Measurements from ENCODE around the gene B9D1. TPM values are rescaled to one million over a fixed set of nuclear protein-coding genes. Genes with fewer than 3 reads are reported as not detected.
A peak's percentile ranks its signal among the peaks of the same experiment; 100 is the strongest.

B9D1 gene
- total RNA-seq, 4 donors from 2014 or later = 6.5 to 16.4 (median 14.5) TPM

- peak overlapping the region; percentile 60 to 86 (median 72) for H3K4me3 ChIP-seq
- H3K9me3 ChIP-seq = no peaks in the 10 kb centered on the region
- H3K27me3 ChIP-seq = no peaks in the 10 kb centered on the region
- ATAC-seq (no peak), DNase-seq (no peak)
- TF ChIP-seq CTCF (IDR thresholded peaks at IDR 0.05 in 4 of 5, conservative IDR thresholded peaks at IDR 0.05 in 1 of 5) = peak in 1 of 5 experiments; percentile 36
- no peak for TF ChIP-seq POLR2A (IDR thresholded peaks at IDR 0.05)
- peak overlapping the region; percentile 79 to 92 (median 84) for H3K27ac ChIP-seq
- peaks cover 4 to 9% of the 10 kb centered on the region in 2 donors for H3K4me1 ChIP-seq
- intact Hi-C loops (cut with DNase I; ENCODE audit: low total_unique reads) = loop anchor here (2.0 to 5.0 kb wide), 3 partner anchors 284 to 404 kb away; partner anchors contain the start of gene ALDH3A2
- H3K36me3 ChIP-seq = no peaks in the 10 kb centered on the region
- in situ Hi-C loops (cut with MboI; ENCODE audit: low sequenced_read_pairs in 4 of 4) = loop anchor here (5.0 to 25.0 kb wide), 4 partner anchors 84 to 402 kb away; partner anchors contain the start of gene ALDH3A2 (in 1 of the 4)
Observed at GRCh38 chr17:19363114-19363438, 553 bp upstream of the B9D1 start.

- peak overlapping the region; percentile 79 to 92 (median 84) for H3K27ac ChIP-seq
- in situ Hi-C loops (cut with MboI; ENCODE audit: low sequenced_read_pairs in 4 of 4) = loop anchor here (5.0 to 25.0 kb wide), 4 partner anchors 85 to 403 kb away; partner anchors contain the start of gene ALDH3A2 (in 1 of the 4)
Observed at GRCh38 chr17:19361944-19362276, 613 bp downstream of the B9D1 start.

DNA sequence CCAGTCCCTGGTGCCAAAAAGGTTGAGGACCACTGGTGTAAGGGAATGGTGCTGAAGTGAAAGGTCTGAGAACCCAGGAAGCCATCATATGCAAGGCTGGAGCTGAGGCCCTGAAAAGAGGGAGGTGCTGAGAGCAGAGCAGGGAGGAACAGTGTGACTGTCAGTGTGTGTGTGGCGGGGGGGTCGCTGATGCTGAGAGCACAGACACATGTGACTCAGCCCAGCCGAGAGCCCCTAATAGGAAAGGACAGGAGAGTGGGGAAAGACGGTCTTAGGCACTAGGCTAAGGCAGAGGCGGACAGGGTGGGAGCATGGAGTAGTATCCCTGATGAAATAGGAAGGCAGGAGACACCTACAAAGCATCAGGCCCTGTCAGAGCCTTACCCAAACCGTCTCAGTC, 1.2 kb downstream of the B9D1 start:
- no peaks in the 10 kb centered on the region for H3K9me3 ChIP-seq
- H3K4me1 ChIP-seq = peaks cover 4 to 9% of the 10 kb centered on the region in 2 donors
- DNase-seq (no peak), ATAC-seq (no peak)
- H3K36me3 ChIP-seq = no peaks in the 10 kb centered on the region
- in situ Hi-C loops (cut with MboI; ENCODE audit: low sequenced_read_pairs in 4 of 4) (loop anchor here (5.0 to 25.0 kb wide), 4 partner anchors 86 to 403 kb away; partner anchors contain the start of gene ALDH3A2 (in 1 of the 4)), intact Hi-C loops (cut with DNase I; ENCODE audit: low total_unique reads) (loop anchor here (5.0 kb wide), 2 partner anchors 286 to 391 kb away; partner anchors contain the start of gene ALDH3A2)
- peak overlapping the region in 1 of 4 donors; percentile 87 for H3K27ac ChIP-seq
- H3K4me3 ChIP-seq = no peak overlapping the region
- no peaks in the 10 kb centered on the region for H3K27me3 ChIP-seq
- TF ChIP-seq POLR2A (IDR thresholded peaks at IDR 0.05) = no peak
- TF ChIP-seq CTCF (IDR thresholded peaks at IDR 0.05 in 4 of 5, conservative IDR thresholded peaks at IDR 0.05 in 1 of 5) = no peak

More at GRCh38 chr17:19361944-19362276, 613 bp downstream of the B9D1 start:
- Histone ChIP-seq H3K36me3 (no peaks in the 10 kb centered on the region), H3K27me3 (no peaks in the 10 kb centered on the region), H3K4me1 (peaks cover 4 to 9% of the 10 kb centered on the region in 2 donors), H3K9me3 (no peaks in the 10 kb centered on the region), H3K4me3 (peak overlapping the region; percentile 60 to 86 (median 72))
- ATAC-seq (no peak), DNase-seq (no peak)
- intact Hi-C loops (cut with DNase I; ENCODE audit: low total_unique reads) = loop anchor here (1.0 to 5.0 kb wide), 5 partner anchors 16 to 405 kb away; partner anchors contain the start of genes ALDH3A2 and MAPK7
- TF ChIP-seq CTCF (IDR thresholded peaks at IDR 0.05 in 4 of 5, conservative IDR thresholded peaks at IDR 0.05 in 1 of 5) (no peak), POLR2A (IDR thresholded peaks at IDR 0.05) (no peak)

- Histone ChIP-seq H3K4me3 (no peak overlapping the region), H3K36me3 (no peaks in the 10 kb centered on the region), H3K27ac (no peak overlapping the region), H3K4me1 (peaks cover 4 to 9% of the 10 kb centered on the region in 2 donors), H3K9me3 (no peaks in the 10 kb centered on the region), H3K27me3 (no peaks in the 10 kb centered on the region)
- no peak for DNase-seq
- no peak for TF ChIP-seq POLR2A (IDR thresholded peaks at IDR 0.05)
- in situ Hi-C loops (cut with MboI; ENCODE audit: low sequenced_read_pairs in 4 of 4) = loop anchor here (5.0 to 25.0 kb wide), 4 partner anchors 87 to 404 kb away; partner anchors contain the start of gene ALDH3A2 (in 1 of the 4)
- ATAC-seq = no peak
- intact Hi-C loops (cut with DNase I; ENCODE audit: low total_unique reads) = loop anchor here (5.0 kb wide), 2 partner anchors 287 to 392 kb away; partner anchors contain the start of gene ALDH3A2
Observed at GRCh38 chr17:19360772-19361171, 1.8 kb downstream of the B9D1 start.

DNA sequence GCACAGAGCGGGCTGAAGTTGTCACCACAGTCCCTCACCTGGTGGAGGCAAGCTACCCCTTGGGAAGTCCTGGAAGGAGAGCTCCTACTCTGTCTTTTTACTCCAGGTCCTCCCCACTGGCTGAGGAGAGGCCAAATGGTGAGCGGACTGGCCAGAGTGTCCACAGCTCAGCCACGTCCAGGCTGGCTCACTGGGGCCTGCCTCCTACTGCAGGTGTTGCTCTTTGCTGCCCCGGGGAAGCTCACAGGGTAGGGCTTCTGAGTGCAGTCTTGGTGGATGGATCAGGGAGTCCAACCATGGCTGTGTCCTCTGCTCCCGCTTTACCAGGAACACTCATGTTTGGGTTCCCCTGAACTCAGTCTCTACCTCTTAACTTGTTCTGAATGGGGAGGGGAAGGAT, 2.7 kb downstream of the B9D1 start:
- no peak for DNase-seq
- intact Hi-C loops (cut with DNase I; ENCODE audit: low total_unique reads) = loop anchor here (5.0 kb wide), 2 partner anchors 287 to 392 kb away; partner anchors contain the start of gene ALDH3A2

More for the DNA sequence above, 2.7 kb downstream of the B9D1 start:
- no peak for TF ChIP-seq CTCF (IDR thresholded peaks at IDR 0.05 in 4 of 5, conservative IDR thresholded peaks at IDR 0.05 in 1 of 5)
- TF ChIP-seq POLR2A (IDR thresholded peaks at IDR 0.05) = no peak
- Histone ChIP-seq H3K9me3 (no peaks in the 10 kb centered on the region), H3K36me3 (no peaks in the 10 kb centered on the region), H3K4me1 (peaks cover 4 to 9% of the 10 kb centered on the region in 2 donors), H3K27ac (no peak overlapping the region), H3K4me3 (no peak overlapping the region), H3K27me3 (no peaks in the 10 kb centered on the region)
- ATAC-seq = no peak
- in situ Hi-C loops (cut with MboI; ENCODE audit: low sequenced_read_pairs in 4 of 4) = loop anchor here (5.0 to 25.0 kb wide), 4 partner anchors 87 to 405 kb away; partner anchors contain the start of gene ALDH3A2 (in 1 of the 4)
